ENCODE data around the gene HDAC4.

HDAC4 gene

DNA sequence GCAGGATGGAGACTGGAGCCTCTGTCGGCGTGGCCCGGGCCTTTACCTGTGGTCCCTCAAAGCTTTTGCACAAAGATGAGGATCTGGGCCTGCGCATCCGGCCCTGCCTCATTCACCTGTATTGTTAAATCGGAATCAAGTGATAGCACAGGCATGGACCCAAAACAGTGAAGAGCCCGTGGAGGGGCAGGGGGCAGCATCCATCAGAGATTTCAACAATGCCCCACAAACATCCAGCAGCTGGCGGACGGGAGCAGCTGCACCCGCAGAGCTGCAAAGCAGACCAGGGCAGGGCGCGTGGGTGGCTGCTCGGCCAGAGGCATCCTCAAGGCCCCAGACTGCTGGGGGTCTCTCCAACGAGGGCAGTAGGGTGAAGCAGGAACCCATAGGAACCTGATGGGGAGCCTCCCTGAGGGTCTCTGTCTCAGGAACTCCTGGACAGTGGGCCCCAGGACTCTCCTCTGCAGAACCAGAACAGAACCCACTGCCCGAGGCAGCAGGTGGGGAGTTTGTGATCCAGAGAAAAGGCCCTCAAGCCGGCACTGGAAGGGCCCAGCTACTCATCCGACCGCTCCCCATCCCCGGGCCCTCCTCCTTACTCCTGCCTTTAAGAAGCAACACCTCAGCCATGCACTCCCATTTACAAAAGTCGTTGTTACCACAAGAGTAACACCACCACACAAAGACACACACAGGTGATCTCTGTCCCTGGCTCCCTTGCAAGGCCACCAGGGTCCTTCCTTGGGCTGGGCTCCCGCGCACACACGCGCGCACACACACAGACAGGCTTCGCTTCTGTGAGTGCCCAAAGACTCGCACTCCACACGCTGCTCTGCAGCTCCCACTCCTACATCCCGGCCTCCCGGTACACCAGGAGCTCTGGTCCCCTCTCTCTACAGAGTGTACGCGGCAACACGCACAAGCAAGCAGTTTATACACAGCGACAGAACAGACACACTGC, 28.8 kb downstream of the HDAC4 start:
- Histone ChIP-seq H3K4me3 (ENCODE audit: low read depth in 1 of 5, low read length in 5 of 5) (no peak overlapping the region), H3K36me3 (ENCODE audit: control insufficient read depth in 5 of 5, insufficient read depth in 5 of 5, low read length in 5 of 5) (peaks cover 0 to 9% (median 2%) of the 10 kb centered on the region in 5 donors), H3K9ac (ENCODE audit: low read length in 5 of 5) (no peak overlapping the region), H3K27ac (ENCODE audit: low read depth, low read length) (no peak overlapping the region), H3K27me3 (ENCODE audit: control insufficient read depth in 5 of 5, insufficient read depth in 4 of 5, low read length in 5 of 5) (no peaks in the 10 kb centered on the region), H3K9me3 (ENCODE audit: control insufficient read depth in 5 of 5, low read length in 5 of 5) (no peaks in the 10 kb centered on the region), H3K4me1 (ENCODE audit: control insufficient read depth in 5 of 5, insufficient read depth in 5 of 5, low read length in 5 of 5) (peaks cover 0 to 11% (median 2%) of the 10 kb centered on the region in 5 donors)

DNA sequence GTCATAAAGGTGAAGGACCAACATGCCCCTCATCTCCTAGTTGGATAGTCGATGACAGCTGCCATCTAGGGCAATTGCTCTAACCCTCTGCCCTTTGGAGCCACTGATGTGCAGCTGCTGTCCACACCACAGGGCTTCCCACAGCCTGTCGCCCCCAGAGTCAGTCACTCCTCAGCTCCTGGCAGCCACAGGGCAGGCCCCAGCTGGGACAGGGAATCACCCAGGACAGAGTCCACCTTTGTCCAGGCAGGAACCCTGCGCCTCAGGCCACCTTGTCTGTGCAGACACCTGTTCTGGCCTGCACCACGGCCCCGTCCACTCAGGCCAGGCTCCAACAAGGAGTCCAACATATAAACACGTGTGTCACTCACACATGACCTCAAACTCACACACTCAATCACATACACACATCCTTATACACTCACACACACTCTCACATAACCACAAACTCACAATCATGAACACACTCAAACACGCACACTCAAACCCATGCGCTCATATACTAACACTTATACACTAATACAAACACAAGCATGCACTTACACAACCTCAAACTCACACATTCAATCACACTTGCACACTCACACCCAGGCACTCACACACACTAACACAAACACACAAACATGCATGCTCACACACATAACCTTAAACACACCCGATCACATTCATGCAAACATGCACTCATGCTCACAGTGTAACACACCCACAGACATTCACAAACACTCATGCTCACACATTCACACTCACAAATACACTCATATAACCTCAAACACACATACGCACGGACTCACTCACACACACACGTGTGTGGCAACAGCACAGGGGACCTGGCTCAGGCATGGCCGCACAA, 29.7 kb downstream of the HDAC4 start:
- H3K9me3 ChIP-seq (ENCODE audit: control insufficient read depth in 5 of 5, low read length in 5 of 5), result no peaks in the 10 kb centered on the region
- peaks cover 0 to 11% (median 2%) of the 10 kb centered on the region in 5 donors for H3K4me1 ChIP-seq (ENCODE audit: control insufficient read depth in 5 of 5, insufficient read depth in 5 of 5, low read length in 5 of 5)
- no peak overlapping the region for H3K9ac ChIP-seq (ENCODE audit: low read length in 5 of 5)
- H3K27ac ChIP-seq (ENCODE audit: low read depth, low read length), result no peak overlapping the region
- no peaks in the 10 kb centered on the region for H3K27me3 ChIP-seq (ENCODE audit: control insufficient read depth in 5 of 5, insufficient read depth in 4 of 5, low read length in 5 of 5)
- H3K36me3 ChIP-seq (ENCODE audit: control insufficient read depth in 5 of 5, insufficient read depth in 5 of 5, low read length in 5 of 5), result peaks cover 0 to 9% (median 2%) of the 10 kb centered on the region in 5 donors
- no peak overlapping the region for H3K4me3 ChIP-seq (ENCODE audit: low read depth in 1 of 5, low read length in 5 of 5)

- no peak overlapping the region for H3K9ac ChIP-seq (ENCODE audit: low read length in 5 of 5)
- no peak overlapping the region for H3K27ac ChIP-seq (ENCODE audit: low read depth, low read length)
- H3K36me3 ChIP-seq (ENCODE audit: control insufficient read depth in 5 of 5, insufficient read depth in 5 of 5, low read length in 5 of 5), result peaks cover 0 to 5% (median 2%) of the 10 kb centered on the region in 5 donors
- peaks cover 0 to 11% (median 2%) of the 10 kb centered on the region in 5 donors for H3K4me1 ChIP-seq (ENCODE audit: control insufficient read depth in 5 of 5, insufficient read depth in 5 of 5, low read length in 5 of 5)
- no peaks in the 10 kb centered on the region for H3K9me3 ChIP-seq (ENCODE audit: control insufficient read depth in 5 of 5, low read length in 5 of 5)
- H3K4me3 ChIP-seq (ENCODE audit: low read depth in 1 of 5, low read length in 5 of 5), result no peak overlapping the region
- no peaks in the 10 kb centered on the region for H3K27me3 ChIP-seq (ENCODE audit: control insufficient read depth in 5 of 5, insufficient read depth in 4 of 5, low read length in 5 of 5)
Observed at GRCh38 chr2:239370403-239370802, 30.4 kb downstream of the HDAC4 start.

DNA sequence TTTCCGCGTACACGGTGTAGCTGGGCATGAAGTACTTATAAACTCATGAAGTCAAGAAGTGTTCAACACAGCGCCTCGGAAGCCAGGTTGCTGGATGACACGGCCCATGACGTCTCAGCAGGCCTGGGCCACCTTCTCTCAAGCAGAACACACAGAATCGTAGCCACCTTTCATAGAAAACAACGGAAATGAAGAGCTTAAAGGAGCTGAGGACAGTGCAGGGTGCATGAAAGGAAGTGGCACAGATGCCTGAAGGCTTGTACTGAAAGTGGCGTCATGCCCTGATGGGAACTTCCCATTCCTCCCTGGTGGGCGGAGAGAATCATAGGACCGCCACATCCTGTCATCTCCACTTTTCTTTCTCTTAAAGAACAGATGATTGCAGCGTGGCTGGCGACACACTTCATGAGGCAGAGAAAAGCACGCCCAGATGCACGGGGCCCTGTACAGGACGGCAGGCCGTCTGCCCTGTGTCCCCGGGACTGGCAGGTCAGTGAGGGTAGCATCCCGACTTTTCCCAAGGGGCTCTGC, 31.1 kb downstream of the HDAC4 start:
- no peaks in the 10 kb centered on the region for H3K27me3 ChIP-seq (ENCODE audit: control insufficient read depth in 5 of 5, insufficient read depth in 4 of 5, low read length in 5 of 5)
- peaks cover 0 to 3% (median 2%) of the 10 kb centered on the region in 5 donors for H3K36me3 ChIP-seq (ENCODE audit: control insufficient read depth in 5 of 5, insufficient read depth in 5 of 5, low read length in 5 of 5)
- H3K27ac ChIP-seq (ENCODE audit: low read depth, low read length), result no peak overlapping the region
- no peaks in the 10 kb centered on the region for H3K9me3 ChIP-seq (ENCODE audit: control insufficient read depth in 5 of 5, low read length in 5 of 5)
- H3K4me3 ChIP-seq (ENCODE audit: low read depth in 1 of 5, low read length in 5 of 5), result no peak overlapping the region
- no peak overlapping the region for H3K9ac ChIP-seq (ENCODE audit: low read length in 5 of 5)
- H3K4me1 ChIP-seq (ENCODE audit: control insufficient read depth in 5 of 5, insufficient read depth in 5 of 5, low read length in 5 of 5), result peaks cover 0 to 11% (median 2%) of the 10 kb centered on the region in 5 donors

GRCh38 chr2:239368906-239369552, 31.8 kb downstream of the HDAC4 start:
- Histone ChIP-seq H3K4me3 (ENCODE audit: low read depth in 1 of 5, low read length in 5 of 5) (no peak overlapping the region), H3K27me3 (ENCODE audit: control insufficient read depth in 5 of 5, insufficient read depth in 4 of 5, low read length in 5 of 5) (no peaks in the 10 kb centered on the region), H3K36me3 (ENCODE audit: control insufficient read depth in 5 of 5, insufficient read depth in 5 of 5, low read length in 5 of 5) (peaks cover 0 to 3% (median 2%) of the 10 kb centered on the region in 5 donors), H3K27ac (ENCODE audit: low read depth, low read length) (no peak overlapping the region), H3K9ac (ENCODE audit: low read length in 5 of 5) (no peak overlapping the region), H3K9me3 (ENCODE audit: control insufficient read depth in 5 of 5, low read length in 5 of 5) (no peaks in the 10 kb centered on the region), H3K4me1 (ENCODE audit: control insufficient read depth in 5 of 5, insufficient read depth in 5 of 5, low read length in 5 of 5) (peaks cover 0 to 11% (median 2%) of the 10 kb centered on the region in 5 donors)

- H3K36me3 ChIP-seq (ENCODE audit: control insufficient read depth in 5 of 5, insufficient read depth in 5 of 5, low read length in 5 of 5), result peaks cover 0 to 3% (median 2%) of the 10 kb centered on the region in 5 donors
- no peaks in the 10 kb centered on the region for H3K27me3 ChIP-seq (ENCODE audit: control insufficient read depth in 5 of 5, insufficient read depth in 4 of 5, low read length in 5 of 5)
- H3K9me3 ChIP-seq (ENCODE audit: control insufficient read depth in 5 of 5, low read length in 5 of 5), result no peaks in the 10 kb centered on the region
- no peak overlapping the region for H3K27ac ChIP-seq (ENCODE audit: low read depth, low read length)
- peaks cover 0 to 11% (median 2%) of the 10 kb centered on the region in 5 donors for H3K4me1 ChIP-seq (ENCODE audit: control insufficient read depth in 5 of 5, insufficient read depth in 5 of 5, low read length in 5 of 5)
- H3K4me3 ChIP-seq (ENCODE audit: low read depth in 1 of 5, low read length in 5 of 5), result no peak overlapping the region
- H3K9ac ChIP-seq (ENCODE audit: low read length in 5 of 5), result no peak overlapping the region
Observed at GRCh38 chr2:239368321-239368720, 32.5 kb downstream of the HDAC4 start.

DNA sequence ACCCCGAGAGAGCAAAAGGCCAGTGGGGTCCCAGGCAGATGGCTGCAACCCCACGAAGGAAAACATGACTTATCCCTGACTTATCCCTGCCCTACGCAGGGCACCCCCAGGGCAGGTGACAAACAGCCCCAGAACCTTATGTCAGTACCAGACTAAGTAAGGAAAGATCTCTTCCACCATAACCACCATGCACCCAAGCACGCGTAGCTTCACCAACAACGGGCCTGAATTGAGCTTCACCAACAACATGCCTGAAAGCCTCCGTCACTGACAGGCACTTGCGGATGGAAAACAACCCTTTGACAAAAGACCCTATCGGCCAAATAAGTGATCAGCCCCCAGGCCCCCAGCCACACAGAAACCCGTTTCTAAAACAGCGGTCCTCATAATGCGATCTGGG, 34.1 kb downstream of the HDAC4 start:
- no peaks in the 10 kb centered on the region for H3K9me3 ChIP-seq (ENCODE audit: control insufficient read depth in 5 of 5, low read length in 5 of 5)
- H3K36me3 ChIP-seq (ENCODE audit: control insufficient read depth in 5 of 5, insufficient read depth in 5 of 5, low read length in 5 of 5), result peaks cover 0 to 3% (median 2%) of the 10 kb centered on the region in 5 donors
- H3K4me1 ChIP-seq (ENCODE audit: control insufficient read depth in 5 of 5, insufficient read depth in 5 of 5, low read length in 5 of 5), result peaks cover 0 to 11% (median 2%) of the 10 kb centered on the region in 5 donors
- H3K4me3 ChIP-seq (ENCODE audit: low read depth in 1 of 5, low read length in 5 of 5), result no peak overlapping the region
- H3K27ac ChIP-seq (ENCODE audit: low read depth, low read length), result no peak overlapping the region
- H3K27me3 ChIP-seq (ENCODE audit: control insufficient read depth in 5 of 5, insufficient read depth in 4 of 5, low read length in 5 of 5), result no peaks in the 10 kb centered on the region
- no peak overlapping the region for H3K9ac ChIP-seq (ENCODE audit: low read length in 5 of 5)

DNA sequence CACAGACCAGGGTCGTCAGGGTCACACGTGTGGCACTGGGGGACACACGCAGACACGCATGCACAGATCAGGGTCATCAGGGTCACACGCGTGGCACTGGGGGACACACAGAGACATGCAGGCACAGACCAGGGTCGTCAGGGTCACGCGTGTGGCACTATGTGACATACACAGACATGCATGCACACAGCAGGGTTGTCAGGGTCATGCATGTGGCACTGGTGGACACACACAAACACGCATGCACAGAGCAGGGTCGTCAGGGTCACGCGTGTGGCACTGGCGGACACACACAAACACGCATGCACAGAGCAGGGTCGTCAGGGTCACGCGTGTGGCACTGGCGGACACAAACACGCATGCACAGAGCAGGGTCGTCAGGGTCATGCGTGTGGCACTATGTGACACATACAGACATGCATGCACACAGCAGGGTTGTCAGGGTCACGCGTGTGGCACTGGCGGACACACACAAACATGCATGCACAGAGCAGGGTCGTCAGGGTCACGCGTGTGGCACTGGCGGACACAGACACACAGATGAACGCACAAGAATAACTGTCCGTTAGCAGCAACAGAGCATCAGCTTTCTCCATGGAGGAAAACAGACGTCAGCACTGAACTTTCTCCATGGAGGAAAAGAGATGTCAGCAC, 34.9 kb downstream of the HDAC4 start:
- no peak overlapping the region for H3K9ac ChIP-seq (ENCODE audit: low read length in 5 of 5)
- H3K4me1 ChIP-seq (ENCODE audit: control insufficient read depth in 5 of 5, insufficient read depth in 5 of 5, low read length in 5 of 5), result peaks cover 0 to 11% (median 2%) of the 10 kb centered on the region in 5 donors
- H3K4me3 ChIP-seq (ENCODE audit: low read depth in 1 of 5, low read length in 5 of 5), result no peak overlapping the region
- H3K36me3 ChIP-seq (ENCODE audit: control insufficient read depth in 5 of 5, insufficient read depth in 5 of 5, low read length in 5 of 5), result peaks cover 0 to 3% (median 2%) of the 10 kb centered on the region in 5 donors
- no peaks in the 10 kb centered on the region for H3K27me3 ChIP-seq (ENCODE audit: control insufficient read depth in 5 of 5, insufficient read depth in 4 of 5, low read length in 5 of 5)
- no peak overlapping the region for H3K27ac ChIP-seq (ENCODE audit: low read depth, low read length)
- no peaks in the 10 kb centered on the region for H3K9me3 ChIP-seq (ENCODE audit: control insufficient read depth in 5 of 5, low read length in 5 of 5)
